ENCODE data around the gene BTN2A1. TPM values are rescaled to one million over a fixed set of nuclear protein-coding genes. Genes with fewer than 3 reads are reported as not detected.
A peak's percentile ranks its signal among the peaks of the same experiment; 100 is the strongest.
"Not testable (repeated sequence)": the region's sequence is repeated elsewhere in the genome, so short reads cannot be mapped to it uniquely, and the experiment has no call there.

BTN2A1 gene
- polyA plus RNA-seq, 4 donors = 15.4 to 25.4 (median 18.4) TPM

DNA sequence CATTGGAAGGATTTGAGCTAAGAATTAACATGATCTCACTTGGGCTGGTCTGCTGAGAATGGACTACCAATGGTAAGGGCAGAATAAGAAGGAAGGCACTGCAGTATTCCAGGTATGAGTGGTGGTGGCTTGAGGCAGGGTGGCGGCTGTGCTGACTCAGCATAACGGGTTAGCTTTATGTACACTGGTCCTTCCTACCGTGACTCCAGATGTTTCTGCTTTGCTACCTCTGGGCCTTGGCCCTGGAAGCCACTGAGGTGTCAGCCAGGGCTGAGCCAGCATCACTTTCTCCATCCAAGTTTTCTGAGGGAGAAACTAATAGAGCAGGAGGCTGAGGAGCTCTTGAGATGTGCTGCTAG, 30.3 kb upstream of the BTN2A1 start:
- Histone ChIP-seq H3K27ac (ENCODE audit: low read depth in 1 of 3, low read length in 2 of 3) (no peak overlapping the region), H3K9me3 (ENCODE audit: control insufficient read depth in 2 of 2, insufficient read depth in 1 of 2, low read depth in 1 of 2, low read length in 1 of 2) (no peaks in the 10 kb centered on the region), H3K27me3 (ENCODE audit: control insufficient read depth in 3 of 3, insufficient read depth in 3 of 3, low read length in 3 of 3) (no peaks in the 10 kb centered on the region), H3K4me3 (ENCODE audit: low read depth in 1 of 3, low read length in 3 of 3) (no peak overlapping the region), H3K36me3 (ENCODE audit: control insufficient read depth in 3 of 3, insufficient read depth in 2 of 3, low read depth in 1 of 3, low read length in 3 of 3) (peaks cover 5 to 42% (median 6%) of the 10 kb centered on the region in 3 donors), H3K4me1 (ENCODE audit: control insufficient read depth in 3 of 3, insufficient read depth in 2 of 3, low read depth in 1 of 3, low read length in 2 of 3) (peaks cover 3 to 5% (median 5%) of the 10 kb centered on the region in 3 donors)
- DNase-seq (no peak), FAIRE-seq (no peak)
- WGBS, 3 donors = 82 to 85% (median 83%) methylated on average over 3 of the region's 3 CpGs

DNA sequence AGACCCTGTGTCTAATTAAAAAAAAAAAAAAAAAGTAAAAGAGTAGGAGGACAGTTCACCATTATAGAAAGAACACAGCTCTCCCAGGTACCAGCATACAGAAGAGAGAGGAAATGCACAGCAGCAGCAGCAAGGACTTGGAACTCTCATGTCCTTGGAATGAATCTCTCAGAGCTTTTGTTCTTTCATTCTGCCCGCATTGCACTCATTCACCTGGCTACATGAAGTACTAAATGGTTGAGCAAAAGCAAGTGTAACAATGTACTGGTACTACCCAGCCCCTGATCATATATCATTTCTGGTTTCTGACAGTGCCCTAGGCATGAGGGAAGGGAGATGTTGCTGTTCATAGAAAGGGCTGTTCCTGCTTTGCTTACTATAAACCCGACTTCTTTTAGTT, 29.5 kb upstream of the BTN2A1 start:
- H3K4me1 ChIP-seq (ENCODE audit: control insufficient read depth in 3 of 3, insufficient read depth in 2 of 3, low read depth in 1 of 3, low read length in 2 of 3) = peaks cover 3 to 5% (median 3%) of the 10 kb centered on the region in 3 donors
- no peak overlapping the region for H3K4me3 ChIP-seq (ENCODE audit: low read depth in 1 of 3, low read length in 3 of 3)
- no peaks in the 10 kb centered on the region for H3K27me3 ChIP-seq (ENCODE audit: control insufficient read depth in 3 of 3, insufficient read depth in 3 of 3, low read length in 3 of 3)
- H3K27ac ChIP-seq (ENCODE audit: low read depth in 1 of 3, low read length in 2 of 3) = no peak overlapping the region
- DNase-seq = no peak
- 84 to 92% (median 90%) methylated on average over 2 of the region's 2 CpGs for WGBS, 3 donors
- no peak for FAIRE-seq
- no peaks in the 10 kb centered on the region for H3K9me3 ChIP-seq (ENCODE audit: control insufficient read depth in 2 of 2, insufficient read depth in 1 of 2, low read depth in 1 of 2, low read length in 1 of 2)
- H3K36me3 ChIP-seq (ENCODE audit: control insufficient read depth in 3 of 3, insufficient read depth in 2 of 3, low read depth in 1 of 3, low read length in 3 of 3) = peaks cover 5 to 37% (median 6%) of the 10 kb centered on the region in 3 donors

DNA sequence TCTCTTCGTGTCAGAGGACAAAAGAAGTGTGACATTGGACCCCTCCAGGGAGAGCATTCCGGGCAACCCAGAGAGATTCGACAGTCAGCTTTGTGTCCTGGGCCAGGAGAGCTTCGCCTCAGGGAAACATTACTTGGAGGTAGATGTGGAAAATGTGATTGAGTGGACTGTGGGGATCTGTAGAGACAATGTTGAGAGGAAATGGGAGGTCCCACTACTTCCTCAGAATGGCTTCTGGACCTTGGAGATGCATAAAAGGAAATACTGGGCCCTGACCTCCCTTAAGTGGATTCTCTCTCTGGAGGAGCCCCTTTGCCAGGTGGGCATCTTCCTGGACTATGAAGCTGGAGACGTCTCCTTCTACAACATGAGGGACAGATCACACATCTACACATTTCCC, 27.0 kb upstream of the BTN2A1 start:
- H3K27me3 ChIP-seq (ENCODE audit: control insufficient read depth in 3 of 3, insufficient read depth in 3 of 3, low read length in 3 of 3) = no peaks in the 10 kb centered on the region
- H3K9me3 ChIP-seq (ENCODE audit: control insufficient read depth in 2 of 2, insufficient read depth in 1 of 2, low read depth in 1 of 2, low read length in 1 of 2) = peaks cover 0 to 14% of the 10 kb centered on the region in 2 donors
- H3K27ac ChIP-seq (ENCODE audit: low read depth in 1 of 3, low read length in 2 of 3) = no peak overlapping the region
- H3K4me1 ChIP-seq (ENCODE audit: control insufficient read depth in 3 of 3, insufficient read depth in 2 of 3, low read depth in 1 of 3, low read length in 2 of 3) = peaks cover 0 to 3% (median 0%) of the 10 kb centered on the region in 3 donors
- no peak for FAIRE-seq
- H3K4me3 ChIP-seq (ENCODE audit: low read depth in 1 of 3, low read length in 3 of 3) = no peak overlapping the region
- H3K36me3 ChIP-seq (ENCODE audit: control insufficient read depth in 3 of 3, insufficient read depth in 2 of 3, low read depth in 1 of 3, low read length in 3 of 3) = peaks cover 5 to 31% (median 6%) of the 10 kb centered on the region in 3 donors
- no peak for DNase-seq
- 86 to 96% (median 88%) methylated on average over 5 of the region's 5 CpGs for WGBS, 3 donors

DNA sequence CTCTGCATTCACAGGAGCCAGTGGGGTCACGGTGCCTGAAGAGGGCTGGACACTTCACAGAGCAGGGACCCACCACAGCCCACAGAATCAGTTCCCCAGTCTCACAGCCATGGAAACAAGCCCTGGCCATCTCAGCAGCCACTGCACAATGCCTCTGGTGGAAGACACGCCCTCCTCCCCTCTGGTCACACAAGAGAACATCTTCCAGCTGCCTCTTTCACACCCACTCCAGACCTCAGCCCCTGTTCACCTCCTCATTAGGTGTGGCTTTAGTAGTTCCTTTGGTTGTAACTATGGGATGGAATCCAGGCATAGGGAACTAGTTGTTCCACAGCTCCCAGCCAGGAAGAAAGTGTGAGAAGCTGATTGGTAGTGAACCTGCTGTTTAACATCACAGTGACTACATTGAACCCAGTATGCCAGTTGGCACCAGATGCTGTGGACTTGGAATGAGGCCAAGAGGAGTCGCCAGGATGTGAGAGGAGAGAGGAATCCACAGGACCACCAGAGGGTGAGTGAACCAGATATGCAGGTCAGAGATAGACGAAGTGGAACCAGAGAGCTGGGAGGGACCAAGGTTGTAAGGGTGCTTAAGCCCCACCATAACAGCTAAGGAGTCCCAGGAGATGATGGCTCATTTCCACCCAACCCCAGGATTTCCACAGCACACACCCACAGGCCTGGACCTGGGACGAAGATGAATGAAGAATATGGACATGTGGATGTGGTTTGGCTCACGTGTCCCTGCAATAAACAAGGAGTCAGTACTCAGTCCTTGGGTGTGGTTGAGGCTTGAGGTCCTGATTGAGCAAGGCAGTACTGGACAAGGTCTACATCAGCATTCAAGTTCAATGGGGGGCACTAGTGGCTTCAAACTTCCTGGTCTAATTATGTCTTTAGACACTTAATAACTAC, 26.2 kb upstream of the BTN2A1 start:
- H3K36me3 ChIP-seq (ENCODE audit: control insufficient read depth in 3 of 3, insufficient read depth in 2 of 3, low read depth in 1 of 3, low read length in 3 of 3) = peaks cover 5 to 26% (median 6%) of the 10 kb centered on the region in 3 donors
- peaks cover 0 to 3% (median 0%) of the 10 kb centered on the region in 3 donors for H3K4me1 ChIP-seq (ENCODE audit: control insufficient read depth in 3 of 3, insufficient read depth in 2 of 3, low read depth in 1 of 3, low read length in 2 of 3)
- H3K4me3 ChIP-seq (ENCODE audit: low read depth in 1 of 3, low read length in 3 of 3) = no peak overlapping the region
- FAIRE-seq (no peak), DNase-seq (peak; percentile 39 to 74)
- 75 to 83% (median 81%) methylated on average over 6 of the region's 6 CpGs for WGBS, 3 donors
- H3K27me3 ChIP-seq (ENCODE audit: control insufficient read depth in 3 of 3, insufficient read depth in 3 of 3, low read length in 3 of 3) = no peaks in the 10 kb centered on the region
- H3K9me3 ChIP-seq (ENCODE audit: control insufficient read depth in 2 of 2, insufficient read depth in 1 of 2, low read depth in 1 of 2, low read length in 1 of 2) = peaks cover 0 to 14% of the 10 kb centered on the region in 2 donors
- H3K27ac ChIP-seq (ENCODE audit: low read depth in 1 of 3, low read length in 2 of 3) = peak overlapping the region in 1 of 3 donors; percentile 41

DNA sequence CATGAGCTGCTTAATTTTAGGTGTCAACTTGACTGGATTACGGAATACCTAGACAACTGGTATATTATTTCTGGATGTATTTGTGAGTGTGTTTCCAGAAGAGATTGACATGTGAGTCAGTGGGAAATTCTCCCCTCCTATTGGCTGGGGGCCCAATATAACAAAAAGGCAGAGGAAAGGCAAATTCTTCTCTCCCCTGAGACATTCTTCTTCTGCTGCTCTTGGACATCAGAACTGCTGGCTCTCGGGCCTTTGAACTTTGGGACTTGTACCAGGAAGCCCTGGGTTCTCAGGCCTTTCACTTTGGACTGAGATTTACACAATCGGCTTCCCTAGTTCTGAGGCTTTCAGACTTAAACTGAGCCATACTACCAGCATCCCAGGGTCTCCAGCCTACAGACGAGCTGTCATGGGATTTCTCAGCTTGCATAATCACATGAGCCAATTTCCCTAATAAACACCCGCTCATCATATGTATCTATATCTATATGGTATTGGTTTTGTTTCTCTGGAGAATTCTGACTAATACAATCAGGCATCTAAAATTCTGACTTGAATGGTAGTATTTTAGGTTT, 25.0 kb upstream of the BTN2A1 start:
- Histone ChIP-seq H3K4me3 (ENCODE audit: low read depth in 1 of 3, low read length in 3 of 3) (no peak overlapping the region), H3K27me3 (ENCODE audit: control insufficient read depth in 3 of 3, insufficient read depth in 3 of 3, low read length in 3 of 3) (no peaks in the 10 kb centered on the region), H3K4me1 (ENCODE audit: control insufficient read depth in 3 of 3, insufficient read depth in 2 of 3, low read depth in 1 of 3, low read length in 2 of 3) (peaks cover 0 to 3% (median 0%) of the 10 kb centered on the region in 3 donors), H3K9me3 (ENCODE audit: control insufficient read depth in 2 of 2, insufficient read depth in 1 of 2, low read depth in 1 of 2, low read length in 1 of 2) (peaks cover 0 to 14% of the 10 kb centered on the region in 2 donors), H3K36me3 (ENCODE audit: control insufficient read depth in 3 of 3, insufficient read depth in 2 of 3, low read depth in 1 of 3, low read length in 3 of 3) (peaks cover 2 to 21% (median 6%) of the 10 kb centered on the region in 3 donors), H3K27ac (ENCODE audit: low read depth in 1 of 3, low read length in 2 of 3) (peak overlapping the region in 1 of 3 donors; percentile 8)
- no peak for FAIRE-seq
- peak; percentile 41 to 72 for DNase-seq
- WGBS, 3 donors = 68 to 76% (median 68%) methylated on average over 5 of the region's 5 CpGs

DNA sequence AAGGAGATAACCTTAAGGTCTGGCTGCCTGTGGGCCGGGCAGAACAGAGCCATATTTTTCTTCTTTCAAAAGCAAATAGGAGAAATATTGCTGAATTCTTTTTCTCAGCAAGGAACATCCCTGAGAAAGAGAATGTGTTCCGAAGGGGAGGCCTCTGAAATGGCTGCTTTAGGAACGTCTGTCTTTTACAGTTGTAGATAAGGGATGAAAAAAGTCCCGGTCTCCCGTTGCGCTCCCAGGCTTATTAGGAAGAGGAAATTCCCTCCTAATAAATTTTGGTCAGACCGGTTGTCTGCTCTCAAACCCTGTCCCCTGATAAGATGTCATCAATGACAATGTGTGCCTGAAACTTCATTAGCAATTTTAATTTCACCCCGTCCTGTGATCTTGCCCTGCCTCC, 24.1 kb upstream of the BTN2A1 start:
- not testable (repeated sequence) for H3K27ac ChIP-seq (ENCODE audit: low read depth in 1 of 3, low read length in 2 of 3); DNase-seq; H3K4me1 ChIP-seq (ENCODE audit: control insufficient read depth in 3 of 3, insufficient read depth in 2 of 3, low read depth in 1 of 3, low read length in 2 of 3); H3K27me3 ChIP-seq (ENCODE audit: control insufficient read depth in 3 of 3, insufficient read depth in 3 of 3, low read length in 3 of 3); H3K4me3 ChIP-seq (ENCODE audit: low read depth in 1 of 3, low read length in 3 of 3); FAIRE-seq
- 91 to 95% (median 94%) methylated on average over 8 of the region's 8 CpGs for WGBS, 3 donors
- Histone ChIP-seq H3K36me3 (ENCODE audit: control insufficient read depth in 3 of 3, insufficient read depth in 2 of 3, low read depth in 1 of 3, low read length in 3 of 3) (peaks cover 0 to 19% (median 5%) of the 10 kb centered on the region in 3 donors), H3K9me3 (ENCODE audit: control insufficient read depth in 2 of 2, insufficient read depth in 1 of 2, low read depth in 1 of 2, low read length in 1 of 2) (peaks cover 0 to 14% of the 10 kb centered on the region in 2 donors)

DNA sequence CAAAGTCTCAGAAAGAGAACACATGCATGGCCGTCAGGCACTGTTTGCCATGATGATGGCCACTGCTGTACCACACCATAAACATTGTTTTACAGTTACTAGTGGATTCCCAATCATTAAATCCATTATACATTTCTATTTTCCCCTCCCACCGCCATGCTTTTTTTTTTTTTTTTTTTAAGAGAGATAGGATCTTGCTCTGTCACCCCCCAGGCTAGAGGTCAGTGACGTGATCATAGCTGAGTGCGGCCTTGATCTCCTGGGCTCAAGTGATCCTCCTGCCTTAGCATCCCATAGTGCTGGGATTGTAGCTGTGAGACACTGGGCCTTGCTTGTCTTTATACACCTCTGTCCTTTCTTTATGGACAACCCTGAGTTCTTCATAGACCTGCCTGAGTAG, 21.7 kb upstream of the BTN2A1 start:
- Histone ChIP-seq H3K4me1 (ENCODE audit: control insufficient read depth in 3 of 3, insufficient read depth in 2 of 3, low read depth in 1 of 3, low read length in 2 of 3) (peaks cover 0 to 7% (median 0%) of the 10 kb centered on the region in 3 donors), H3K27ac (ENCODE audit: low read depth in 1 of 3, low read length in 2 of 3) (no peak overlapping the region), H3K4me3 (ENCODE audit: low read depth in 1 of 3, low read length in 3 of 3) (no peak overlapping the region), H3K27me3 (ENCODE audit: control insufficient read depth in 3 of 3, insufficient read depth in 3 of 3, low read length in 3 of 3) (no peaks in the 10 kb centered on the region), H3K36me3 (ENCODE audit: control insufficient read depth in 3 of 3, insufficient read depth in 2 of 3, low read depth in 1 of 3, low read length in 3 of 3) (peaks cover 0 to 8% (median under 1%) of the 10 kb centered on the region in 3 donors), H3K9me3 (ENCODE audit: control insufficient read depth in 2 of 2, insufficient read depth in 1 of 2, low read depth in 1 of 2, low read length in 1 of 2) (peaks cover 0 to 14% of the 10 kb centered on the region in 2 donors)
- DNase-seq (no peak), FAIRE-seq (no peak)
- 81 to 98% (median 97%) methylated on average over 4 of the region's 4 CpGs for WGBS, 3 donors

DNA sequence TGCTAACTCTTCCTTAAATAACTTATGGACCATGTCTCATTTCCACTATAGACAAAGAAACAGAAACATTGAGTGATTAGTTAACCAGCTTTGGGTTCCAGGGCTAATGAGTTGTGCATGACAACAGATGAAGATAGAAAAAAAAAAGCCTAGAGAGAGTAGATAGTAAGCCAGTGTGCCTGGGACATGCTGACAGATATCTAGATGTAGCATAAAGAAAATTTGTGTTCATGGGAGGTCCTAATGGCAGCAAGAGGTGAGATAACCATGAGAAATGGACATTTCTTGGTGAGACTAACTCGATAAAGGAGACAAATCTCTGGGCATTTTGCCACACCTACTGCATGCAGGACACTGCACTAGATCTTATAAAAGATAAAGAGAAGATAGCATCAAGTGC, 20.2 kb upstream of the BTN2A1 start:
- no peak for FAIRE-seq
- no peak overlapping the region for H3K4me3 ChIP-seq (ENCODE audit: low read depth in 1 of 3, low read length in 3 of 3)
- no peak overlapping the region for H3K27ac ChIP-seq (ENCODE audit: low read depth in 1 of 3, low read length in 2 of 3)
- H3K36me3 ChIP-seq (ENCODE audit: control insufficient read depth in 3 of 3, insufficient read depth in 2 of 3, low read depth in 1 of 3, low read length in 3 of 3) = no peaks in the 10 kb centered on the region
- DNase-seq = no peak
- peaks cover 0 to 4% (median 3%) of the 10 kb centered on the region in 3 donors for H3K4me1 ChIP-seq (ENCODE audit: control insufficient read depth in 3 of 3, insufficient read depth in 2 of 3, low read depth in 1 of 3, low read length in 2 of 3)
- H3K9me3 ChIP-seq (ENCODE audit: control insufficient read depth in 2 of 2, insufficient read depth in 1 of 2, low read depth in 1 of 2, low read length in 1 of 2) = peaks cover 0 to 14% of the 10 kb centered on the region in 2 donors
- 83 to 95% (median 88%) methylated on average over 1 of the region's 1 CpG for WGBS, 3 donors
- H3K27me3 ChIP-seq (ENCODE audit: control insufficient read depth in 3 of 3, insufficient read depth in 3 of 3, low read length in 3 of 3) = no peaks in the 10 kb centered on the region

All from small intestine (tissue), 7 donors.